ENCODE measurements around the gene CSTF3.

CSTF3 gene

GRCh38 chr11:33064033-33064825 is 97.1 kb downstream of the CSTF3 start:
- no peak for DNase-seq (ENCODE audit: extremely low read depth, low read depth)
- no peak for TF ChIP-seq CTCF (IDR thresholded peaks at IDR 0.05; ENCODE audit: low read depth, low read length)

- no peak for DNase-seq (ENCODE audit: extremely low read depth, low read depth)
- no peak for TF ChIP-seq CTCF (IDR thresholded peaks at IDR 0.05; ENCODE audit: low read depth, low read length)
Measured at GRCh38 chr11:33063326-33063881, 97.9 kb downstream of the CSTF3 start.

- TF ChIP-seq CTCF (IDR thresholded peaks at IDR 0.05; ENCODE audit: low read depth, low read length) = no peak
- DNase-seq (ENCODE audit: extremely low read depth, low read depth) = no peak
Measured at GRCh38 chr11:33062137-33062536, 99.1 kb downstream of the CSTF3 start.

- no peak for DNase-seq (ENCODE audit: extremely low read depth, low read depth)
- no peak for TF ChIP-seq CTCF (IDR thresholded peaks at IDR 0.05; ENCODE audit: low read depth, low read length)
Measured at GRCh38 chr11:33060271-33060670, 101.0 kb downstream of the CSTF3 start.

GRCh38 chr11:33059331-33060007 is 101.8 kb downstream of the CSTF3 start:
- no peak for TF ChIP-seq CTCF (IDR thresholded peaks at IDR 0.05; ENCODE audit: low read depth, low read length)
- DNase-seq (ENCODE audit: extremely low read depth, low read depth) = no peak

GRCh38 chr11:33057284-33057683 is 104.0 kb downstream of the CSTF3 start:
- DNase-seq (ENCODE audit: extremely low read depth, low read depth) = no peak
- no peak for TF ChIP-seq CTCF (IDR thresholded peaks at IDR 0.05; ENCODE audit: low read depth, low read length)

- DNase-seq (ENCODE audit: extremely low read depth, low read depth) = no peak
- TF ChIP-seq CTCF (IDR thresholded peaks at IDR 0.05; ENCODE audit: low read depth, low read length) = no peak
Measured at GRCh38 chr11:33055375-33055774, 105.9 kb downstream of the CSTF3 start.

Measured in AG09319 (cell line).